Kidney (tissue), 14 donors: Measurements from ENCODE around the gene MFN1. TPM values are rescaled to one million over a fixed set of nuclear protein-coding genes. Genes with fewer than 3 reads are reported as not detected.

Experiments
- DNase-seq, 5 donors: peaks; one replicate each; pipeline ENCODE4 v3.0.0-alpha.2; 2013 to 2020
- FAIRE-seq: peaks from 2 replicates; lab custom pipeline; 2012; peaks lifted over from hg19 to GRCh38; lab: Jason Lieb, UNC
- H3K27ac ChIP-seq, 2 donors: one replicate each; pipeline ENCODE4 v1.7.0; 2013; ENCODE audit warnings: low read depth in 2 of 2, low read length in 2 of 2, inconsistent platforms in 1 of 2
- H3K27me3 ChIP-seq: one replicate; pipeline ENCODE4 v1.7.1; 2013; ENCODE audit warnings: low read length, inconsistent platforms; ENCODE audit not compliant: control insufficient read depth, insufficient read depth
- H3K36me3 ChIP-seq, 3 donors: one replicate each; pipeline versions ENCODE4 v1.7.0 to v1.7.1; 2013; ENCODE audit warnings: low read length in 3 of 3, control low read depth in 1 of 3, inconsistent platforms in 1 of 3; ENCODE audit not compliant: insufficient read depth in 3 of 3, control insufficient read depth in 2 of 3
- H3K4me1 ChIP-seq, 3 donors: one replicate each; pipeline versions ENCODE4 v1.7.0 to v1.7.1; 2013; ENCODE audit warnings: low read length in 3 of 3, inconsistent platforms in 1 of 3, low read depth in 1 of 3; ENCODE audit not compliant: control insufficient read depth in 2 of 3, insufficient read depth in 2 of 3
- H3K4me3 ChIP-seq, 3 donors: one replicate each; pipeline versions ENCODE4 v1.7.0 to v1.8.1; 2013; ENCODE audit warnings: low read length in 3 of 3, control low read depth in 1 of 3, inconsistent platforms in 1 of 3
- H3K9ac ChIP-seq, 3 donors: one replicate each; pipeline versions ENCODE4 v1.7.0 to v1.7.1; 2013; ENCODE audit warnings: low read length in 3 of 3, control low read depth in 1 of 3, inconsistent platforms in 1 of 3
- H3K9me3 ChIP-seq, 3 donors: one replicate each; pipeline versions ENCODE4 v1.7.0 to v1.7.1; 2013; ENCODE audit warnings: low read length in 3 of 3, control low read depth in 1 of 3, inconsistent platforms in 1 of 3; ENCODE audit not compliant: control insufficient read depth in 2 of 3, insufficient read depth in 1 of 3
- intact Hi-C: fragments of 100-400 bp; cut with DNase I; formaldehyde crosslinking; loops from one replicate; pipeline ENCODE4 v1.11.1; 2022
- polyA plus RNA-seq: library from polyadenylated mRNA; stranded (reverse); fragments of 350-450 nt; fragmentation: Illumina TruSeq; extraction: RNeasy Lipid Tissue Mini Kit (QIAGEN cat#74804); gene quantifications from one replicate; pipeline ENCODE4 v1.2.3, GENCODE V29; 2014; ENCODE audit warnings: low read depth, low replicate concordance; ENCODE audit not compliant: insufficient read depth
- total RNA-seq: library from RNA; stranded (reverse); fragmentation: NEBNext Ultra II Directional; extraction: Animal tissue kit (Norgen Biotek cat#: 25700); gene quantifications from one replicate; pipeline ENCODE4 v1.2.1, GENCODE V29; 2021
- TF ChIP-seq, protein P1 (sequence below): IDR thresholded peaks from 3 replicates; pipeline ENCODE4 v1.5.1; 2012; ENCODE audit warnings: mild to moderate bottlenecking, moderate library complexity, borderline replicate concordance; ENCODE audit not compliant: insufficient read depth; ENCODE audit errors: extremely low read depth
- donor health status: control.
- donor health status: control.
- donor health status: control.
- donor health status: control.
- donor health status: control.
- donor health status: DM: yes; HTN: yes; CAD: no.
- donor health status: Normal renal cell carcinoma (clear cell type).

MFN1 gene
- total and polyA plus RNA-seq, 2 donors from 2014 or later, result 16.6 to 50.2 TPM

GRCh38 chr3:179348325-179349013, 960 bp downstream of the MFN1 start:
- intact Hi-C loops, result no loop called here
- FAIRE-seq, result no peak
- DNase-seq, result peak in 2 of 5 donors; percentile 29 to 37

GRCh38 chr3:179355996-179356395, 8.5 kb downstream of the MFN1 start:
- DNase-seq, result no peak
- Histone ChIP-seq H3K4me1 (no peaks in the 10 kb centered on the region), H3K27me3 (no peaks in the 10 kb centered on the region), H3K27ac (no peak overlapping the region), H3K36me3 (peaks cover 9 to 46% (median 11%) of the 10 kb centered on the region in 3 donors), H3K9ac (no peak overlapping the region), H3K4me3 (no peak overlapping the region), H3K9me3 (no peaks in the 10 kb centered on the region)
- FAIRE-seq, result no peak
- TF ChIP-seq, protein P1, sequence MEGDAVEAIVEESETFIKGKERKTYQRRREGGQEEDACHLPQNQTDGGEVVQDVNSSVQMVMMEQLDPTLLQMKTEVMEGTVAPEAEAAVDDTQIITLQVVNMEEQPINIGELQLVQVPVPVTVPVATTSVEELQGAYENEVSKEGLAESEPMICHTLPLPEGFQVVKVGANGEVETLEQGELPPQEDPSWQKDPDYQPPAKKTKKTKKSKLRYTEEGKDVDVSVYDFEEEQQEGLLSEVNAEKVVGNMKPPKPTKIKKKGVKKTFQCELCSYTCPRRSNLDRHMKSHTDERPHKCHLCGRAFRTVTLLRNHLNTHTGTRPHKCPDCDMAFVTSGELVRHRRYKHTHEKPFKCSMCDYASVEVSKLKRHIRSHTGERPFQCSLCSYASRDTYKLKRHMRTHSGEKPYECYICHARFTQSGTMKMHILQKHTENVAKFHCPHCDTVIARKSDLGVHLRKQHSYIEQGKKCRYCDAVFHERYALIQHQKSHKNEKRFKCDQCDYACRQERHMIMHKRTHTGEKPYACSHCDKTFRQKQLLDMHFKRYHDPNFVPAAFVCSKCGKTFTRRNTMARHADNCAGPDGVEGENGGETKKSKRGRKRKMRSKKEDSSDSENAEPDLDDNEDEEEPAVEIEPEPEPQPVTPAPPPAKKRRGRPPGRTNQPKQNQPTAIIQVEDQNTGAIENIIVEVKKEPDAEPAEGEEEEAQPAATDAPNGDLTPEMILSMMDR, result no peak
- intact Hi-C loops, result no loop called here

More at GRCh38 chr3:179348325-179349013, 960 bp downstream of the MFN1 start:
- Histone ChIP-seq H3K4me3 (peak overlapping the region; percentile 77 to 96 (median 88)), H3K27me3 (no peaks in the 10 kb centered on the region), H3K4me1 (no peaks in the 10 kb centered on the region), H3K9ac (peak overlapping the region; percentile 20 to 61 (median 55)), H3K9me3 (no peaks in the 10 kb centered on the region), H3K27ac (peak overlapping the region; percentile 37 to 77), H3K36me3 (peaks cover under 1 to 16% (median 6%) of the 10 kb centered on the region in 3 donors)
- TF ChIP-seq, protein P1, result no peak

GRCh38 chr3:179363332-179363731, 15.8 kb downstream of the MFN1 start:
- Histone ChIP-seq H3K36me3 (peaks cover 5 to 28% (median 9%) of the 10 kb centered on the region in 3 donors), H3K9me3 (no peaks in the 10 kb centered on the region), H3K27me3 (no peaks in the 10 kb centered on the region), H3K9ac (no peak overlapping the region), H3K4me3 (no peak overlapping the region), H3K27ac (no peak overlapping the region), H3K4me1 (no peaks in the 10 kb centered on the region)
- TF ChIP-seq, protein P1, result no peak
- no peak for FAIRE-seq
- DNase-seq, result no peak
- intact Hi-C loops, result no loop called here
